NT2/D1 (cell line): Measurements from ENCODE around the gene OR1N2.

Experiments
- SUZ12 ChIP-seq: IDR thresholded peaks from 2 replicates; pipeline ENCODE4 v1.6.1; 2011; ENCODE audit not compliant: insufficient read length, insufficient read depth; ENCODE audit errors: extremely low read depth
- YY1 ChIP-seq: IDR thresholded peaks from 2 replicates; pipeline ENCODE4 v1.6.1; 2011; ENCODE audit not compliant: insufficient read length, insufficient read depth

- no peak for TF ChIP-seq SUZ12
- no peak for TF ChIP-seq YY1
Measured at GRCh38 chr9:122538757-122539156, 14.2 kb upstream of the OR1N2 start.
